Upper lobe of right lung (tissue), 1 donor: ENCODE data around the gene TCTN2. TPM values are rescaled to one million over a fixed set of nuclear protein-coding genes. Genes with fewer than 3 reads are reported as not detected.

ENCODE experiments used
- ATAC-seq: fragments of 200-7000 bp; cut with Tn5 transposase; one replicate; pipeline ENCODE4 v1.9.1; 2020; ENCODE audit warnings: mild to moderate bottlenecking, moderate library complexity
- DNase-seq: peaks from one replicate; pipeline ENCODE4 v3.0.0-alpha.2; 2020
- H3K27ac ChIP-seq: fragments of 200-600 bp; one replicate; pipeline ENCODE4 v1.8.0; 2022
- H3K27me3 ChIP-seq: fragments of 200-600 bp; one replicate; pipeline ENCODE4 v1.8.0; 2022; ENCODE audit warnings: mild to moderate bottlenecking
- H3K36me3 ChIP-seq: fragments of 200-600 bp; one replicate; pipeline ENCODE4 v1.8.0; 2022
- H3K4me1 ChIP-seq: fragments of 200-600 bp; one replicate; pipeline ENCODE4 v1.8.0; 2022
- H3K4me3 ChIP-seq: fragments of 200-600 bp; one replicate; pipeline ENCODE4 v1.8.0; 2022; ENCODE audit warnings: mild to moderate bottlenecking
- H3K9me3 ChIP-seq: fragments of 200-600 bp; one replicate; pipeline ENCODE4 v1.8.0; 2022
- intact Hi-C: fragments of 100-400 bp; cut with DNase I; formaldehyde crosslinking; loops from one replicate; pipeline ENCODE4 v1.11.0; 2022
- total RNA-seq: library from RNA; stranded (reverse); fragmentation: NEBNext Ultra II Directional; extraction: Animal tissue kit (Norgen Biotek cat#: 25700); gene quantifications from one replicate; pipeline ENCODE4 v1.2.1, GENCODE V29; 2021
- TF ChIP-seq, protein P1 (sequence below): fragments of 200-600 bp; IDR thresholded peaks from one replicate; pipeline ENCODE4 v1.8.0; 2022; ENCODE audit warnings: antibody characterized with exemption
- donor health status: DM: no; HTN: yes; CAD: no; lungs with severe emphysema.

The TCTN2 gene
- total RNA-seq, 1 donor from 2014 or later: 10.5 TPM

DNA sequence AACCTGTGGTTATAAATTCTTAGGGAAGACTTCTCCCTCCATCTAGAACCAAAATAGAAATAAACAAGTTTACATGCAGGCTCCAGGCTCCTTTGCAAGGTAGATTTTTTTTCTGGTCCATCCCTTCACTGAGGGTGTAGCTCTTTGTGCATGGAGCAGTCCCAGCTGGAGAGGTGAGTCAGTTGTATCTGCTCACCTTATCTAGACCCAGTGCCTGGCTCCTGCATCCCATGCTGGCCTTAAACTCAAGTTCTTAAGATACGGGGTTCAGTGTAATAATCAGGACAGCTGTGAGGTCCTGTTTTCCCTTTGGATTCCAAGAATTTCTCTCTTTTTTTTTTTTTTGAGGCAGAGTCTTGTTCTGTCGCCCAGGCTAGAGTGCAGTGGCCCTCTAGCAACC is 56.0 kb downstream of the TCTN2 start:
- DNase-seq (no peak), ATAC-seq (no peak)
- intact Hi-C loops: no loop called here
- no peaks in the 10 kb centered on the region for H3K4me1 ChIP-seq
- no peaks in the 10 kb centered on the region for H3K9me3 ChIP-seq
- no peak overlapping the region for H3K4me3 ChIP-seq
- no peaks in the 10 kb centered on the region for H3K27me3 ChIP-seq
- no peak overlapping the region for H3K27ac ChIP-seq
- TF ChIP-seq, protein P1, sequence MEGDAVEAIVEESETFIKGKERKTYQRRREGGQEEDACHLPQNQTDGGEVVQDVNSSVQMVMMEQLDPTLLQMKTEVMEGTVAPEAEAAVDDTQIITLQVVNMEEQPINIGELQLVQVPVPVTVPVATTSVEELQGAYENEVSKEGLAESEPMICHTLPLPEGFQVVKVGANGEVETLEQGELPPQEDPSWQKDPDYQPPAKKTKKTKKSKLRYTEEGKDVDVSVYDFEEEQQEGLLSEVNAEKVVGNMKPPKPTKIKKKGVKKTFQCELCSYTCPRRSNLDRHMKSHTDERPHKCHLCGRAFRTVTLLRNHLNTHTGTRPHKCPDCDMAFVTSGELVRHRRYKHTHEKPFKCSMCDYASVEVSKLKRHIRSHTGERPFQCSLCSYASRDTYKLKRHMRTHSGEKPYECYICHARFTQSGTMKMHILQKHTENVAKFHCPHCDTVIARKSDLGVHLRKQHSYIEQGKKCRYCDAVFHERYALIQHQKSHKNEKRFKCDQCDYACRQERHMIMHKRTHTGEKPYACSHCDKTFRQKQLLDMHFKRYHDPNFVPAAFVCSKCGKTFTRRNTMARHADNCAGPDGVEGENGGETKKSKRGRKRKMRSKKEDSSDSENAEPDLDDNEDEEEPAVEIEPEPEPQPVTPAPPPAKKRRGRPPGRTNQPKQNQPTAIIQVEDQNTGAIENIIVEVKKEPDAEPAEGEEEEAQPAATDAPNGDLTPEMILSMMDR: no peak
- H3K36me3 ChIP-seq: peaks cover 83% of the 10 kb centered on the region

DNA sequence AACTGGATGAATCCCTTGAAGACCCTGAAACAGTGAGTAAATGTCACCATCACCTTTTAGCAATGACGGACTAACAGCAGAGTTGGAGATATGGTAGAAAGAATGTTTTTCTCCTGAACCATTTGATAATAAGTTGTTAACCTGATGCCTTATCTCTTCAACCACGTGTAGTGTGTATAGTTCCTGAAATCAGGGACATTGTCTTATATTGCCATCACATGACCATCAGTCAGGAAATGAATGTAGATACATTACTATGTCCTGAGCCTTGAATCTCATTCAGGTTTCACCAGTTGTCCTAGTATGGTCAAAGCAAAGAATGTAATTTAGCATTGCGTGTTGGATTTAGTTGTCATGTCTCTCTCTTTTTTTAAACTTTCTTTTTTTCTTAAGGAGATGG is 57.0 kb downstream of the TCTN2 start:
- DNase-seq (no peak), ATAC-seq (no peak)
- TF ChIP-seq, protein P1: no peak
- peaks cover 83% of the 10 kb centered on the region for H3K36me3 ChIP-seq
- no peaks in the 10 kb centered on the region for H3K4me1 ChIP-seq
- intact Hi-C loops: no loop called here
- H3K27me3 ChIP-seq: no peaks in the 10 kb centered on the region
- no peak overlapping the region for H3K4me3 ChIP-seq
- no peak overlapping the region for H3K27ac ChIP-seq
- no peaks in the 10 kb centered on the region for H3K9me3 ChIP-seq

- no peak overlapping the region for H3K4me3 ChIP-seq
- TF ChIP-seq, protein P1: no peak
- no peaks in the 10 kb centered on the region for H3K4me1 ChIP-seq
- no peaks in the 10 kb centered on the region for H3K27me3 ChIP-seq
- intact Hi-C loops: no loop called here
- no peak for DNase-seq
- no peaks in the 10 kb centered on the region for H3K9me3 ChIP-seq
- peaks cover 86% of the 10 kb centered on the region for H3K36me3 ChIP-seq
- H3K27ac ChIP-seq: no peak overlapping the region
- ATAC-seq: no peak
Observed at GRCh38 chr12:123731596-123731995, 60.7 kb downstream of the TCTN2 start.

GRCh38 chr12:123732251-123732650 is 61.3 kb downstream of the TCTN2 start:
- peaks cover 86% of the 10 kb centered on the region for H3K36me3 ChIP-seq
- ATAC-seq (no peak), DNase-seq (no peak)
- no peaks in the 10 kb centered on the region for H3K9me3 ChIP-seq
- no peak overlapping the region for H3K4me3 ChIP-seq
- intact Hi-C loops: no loop called here
- H3K27ac ChIP-seq: no peak overlapping the region
- TF ChIP-seq, protein P1: no peak
- H3K27me3 ChIP-seq: no peaks in the 10 kb centered on the region
- H3K4me1 ChIP-seq: no peaks in the 10 kb centered on the region

DNA sequence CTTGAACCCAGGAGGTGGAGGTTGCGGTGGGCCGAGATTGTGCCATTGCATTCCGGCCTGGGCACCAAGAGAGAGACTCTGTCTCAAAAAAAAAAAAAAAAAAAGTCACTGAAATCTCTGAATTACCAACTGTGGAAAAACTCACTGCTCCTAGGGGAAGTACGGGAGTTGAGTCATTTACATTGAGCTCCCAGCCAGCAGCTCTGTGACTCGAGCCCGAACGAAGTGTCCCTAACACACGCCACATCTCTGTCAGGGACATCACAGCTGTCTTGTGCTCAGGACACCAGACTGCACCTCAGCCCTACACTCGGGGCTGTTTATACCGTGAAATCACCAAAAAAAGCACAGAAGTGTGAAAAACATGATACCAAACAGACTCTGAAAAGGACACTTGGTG is 62.3 kb downstream of the TCTN2 start:
- intact Hi-C loops: no loop called here
- Histone ChIP-seq H3K27me3 (no peaks in the 10 kb centered on the region), H3K27ac (no peak overlapping the region), H3K36me3 (peaks cover 88% of the 10 kb centered on the region), H3K9me3 (no peaks in the 10 kb centered on the region), H3K4me3 (no peak overlapping the region), H3K4me1 (no peaks in the 10 kb centered on the region)
- TF ChIP-seq, protein P1: no peak
- ATAC-seq (no peak), DNase-seq (no peak)

DNA sequence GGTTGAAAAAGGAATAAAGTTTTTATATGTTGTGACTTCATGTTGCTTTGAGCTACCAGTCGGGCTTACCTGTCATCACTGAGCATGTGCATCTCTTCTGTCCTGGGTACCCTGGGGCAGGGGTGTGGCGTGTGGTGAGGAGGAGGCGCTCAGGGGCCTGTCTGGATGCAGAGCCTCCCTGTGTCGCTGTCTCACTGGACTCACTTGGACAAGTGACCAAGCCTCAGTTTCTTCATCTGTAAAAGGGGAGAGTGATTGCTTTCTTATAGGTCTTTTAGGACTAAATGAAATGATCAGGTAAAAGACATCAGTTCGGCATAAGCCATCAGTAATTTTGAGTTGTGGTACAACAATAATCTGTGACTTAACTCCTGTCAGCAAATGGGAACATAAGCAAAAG is 63.4 kb downstream of the TCTN2 start:
- peaks cover 91% of the 10 kb centered on the region for H3K36me3 ChIP-seq
- H3K9me3 ChIP-seq: no peaks in the 10 kb centered on the region
- ATAC-seq: no peak
- H3K27ac ChIP-seq: no peak overlapping the region
- H3K4me1 ChIP-seq: no peaks in the 10 kb centered on the region
- no peak overlapping the region for H3K4me3 ChIP-seq
- TF ChIP-seq, protein P1: no peak
- intact Hi-C loops: no loop called here
- H3K27me3 ChIP-seq: no peaks in the 10 kb centered on the region
- no peak for DNase-seq
